ENCODE measurements around the gene PTPRM. TPM values are rescaled to one million over a fixed set of nuclear protein-coding genes. Genes with fewer than 3 reads are reported as not detected.

Gene PTPRM
- total RNA-seq, 1 experiment from 2014 or later = 1.6 TPM

GRCh38 chr18:7520200-7520785 is 46.8 kb upstream of the PTPRM start:
- CTCF ChIA-PET = no interaction called here
- no peak for TF ChIP-seq REST (IDR thresholded peaks at IDR 0.05; ENCODE audit: insufficient read depth in 1 of 2, low read depth in 2 of 2, low read length in 1 of 2)
- TF ChIP-seq CTCF (IDR thresholded peaks at IDR 0.05) = no peak
- TF ChIP-seq SIN3A (IDR thresholded peaks at IDR 0.05; ENCODE audit: borderline replicate concordance, insufficient read depth, low read depth, low read length) = no peak
- no peak for TF ChIP-seq POLR2AphosphoS5 (IDR thresholded peaks at IDR 0.05; ENCODE audit: low read depth, low read length)
- no peak for TF ChIP-seq TCF7L2 (IDR thresholded peaks at IDR 0.05; ENCODE audit: low read depth, low read length)
- Histone ChIP-seq H3K9me3 (ENCODE audit: control insufficient read depth, insufficient read depth, low read depth, low read length) (no peaks in the 10 kb centered on the region), H3K4me3 (ENCODE audit: low read depth in 2 of 2, low read length in 2 of 2) (no peak overlapping the region), H3K4me1 (ENCODE audit: control insufficient read depth, insufficient read depth, low read length) (no peaks in the 10 kb centered on the region), H3K36me3 (ENCODE audit: control insufficient read depth, insufficient read depth, low read length) (no peaks in the 10 kb centered on the region), H3K27ac (ENCODE audit: low read length) (no peak overlapping the region), H3K27me3 (ENCODE audit: control insufficient read depth, insufficient read depth, low read length) (no peaks in the 10 kb centered on the region)
- POLR2A ChIA-PET = no interaction called here
- ATAC-seq (no peak), DNase-seq (ENCODE audit: low read depth, low spot score) (no peak)
- intact Hi-C loops (cut with micrococcal nuclease; ENCODE audit: unreplicated experiment) = no loop called here
- BruUV-seq (replicated peaks) = no TSS peak
- in situ Hi-C loops (cut with HindIII; ENCODE audit: low pct_unique_long_range_greater_than_20kb, low sequenced_read_pairs) = no loop called here

GRCh38 chr18:7521226-7521856 is 45.8 kb upstream of the PTPRM start:
- ATAC-seq (no peak), DNase-seq (ENCODE audit: low read depth, low spot score) (no peak)
- H3K27me3 ChIP-seq (ENCODE audit: control insufficient read depth, insufficient read depth, low read length) = no peaks in the 10 kb centered on the region
- H3K4me1 ChIP-seq (ENCODE audit: control insufficient read depth, insufficient read depth, low read length) = no peaks in the 10 kb centered on the region
- ChIA-PET CTCF (no interaction called here), POLR2A (no interaction called here)
- no peaks in the 10 kb centered on the region for H3K36me3 ChIP-seq (ENCODE audit: control insufficient read depth, insufficient read depth, low read length)
- no peaks in the 10 kb centered on the region for H3K9me3 ChIP-seq (ENCODE audit: control insufficient read depth, insufficient read depth, low read depth, low read length)
- intact Hi-C loops (cut with micrococcal nuclease; ENCODE audit: unreplicated experiment) = no loop called here
- no TSS peak for BruUV-seq (replicated peaks)
- in situ Hi-C loops (cut with HindIII; ENCODE audit: low pct_unique_long_range_greater_than_20kb, low sequenced_read_pairs) = no loop called here
- TF ChIP-seq CTCF (IDR thresholded peaks at IDR 0.05) (no peak), TCF7L2 (IDR thresholded peaks at IDR 0.05; ENCODE audit: low read depth, low read length) (no peak), REST (IDR thresholded peaks at IDR 0.05; ENCODE audit: insufficient read depth in 1 of 2, low read depth in 2 of 2, low read length in 1 of 2) (no peak), SIN3A (IDR thresholded peaks at IDR 0.05; ENCODE audit: borderline replicate concordance, insufficient read depth, low read depth, low read length) (no peak), POLR2AphosphoS5 (IDR thresholded peaks at IDR 0.05; ENCODE audit: low read depth, low read length) (no peak)
- H3K4me3 ChIP-seq (ENCODE audit: low read depth in 2 of 2, low read length in 2 of 2) = no peak overlapping the region
- H3K27ac ChIP-seq (ENCODE audit: low read length) = no peak overlapping the region

All from Panc1 (cell line).